ENCODE data around the gene B3GAT1.

B3GAT1 gene

DNA sequence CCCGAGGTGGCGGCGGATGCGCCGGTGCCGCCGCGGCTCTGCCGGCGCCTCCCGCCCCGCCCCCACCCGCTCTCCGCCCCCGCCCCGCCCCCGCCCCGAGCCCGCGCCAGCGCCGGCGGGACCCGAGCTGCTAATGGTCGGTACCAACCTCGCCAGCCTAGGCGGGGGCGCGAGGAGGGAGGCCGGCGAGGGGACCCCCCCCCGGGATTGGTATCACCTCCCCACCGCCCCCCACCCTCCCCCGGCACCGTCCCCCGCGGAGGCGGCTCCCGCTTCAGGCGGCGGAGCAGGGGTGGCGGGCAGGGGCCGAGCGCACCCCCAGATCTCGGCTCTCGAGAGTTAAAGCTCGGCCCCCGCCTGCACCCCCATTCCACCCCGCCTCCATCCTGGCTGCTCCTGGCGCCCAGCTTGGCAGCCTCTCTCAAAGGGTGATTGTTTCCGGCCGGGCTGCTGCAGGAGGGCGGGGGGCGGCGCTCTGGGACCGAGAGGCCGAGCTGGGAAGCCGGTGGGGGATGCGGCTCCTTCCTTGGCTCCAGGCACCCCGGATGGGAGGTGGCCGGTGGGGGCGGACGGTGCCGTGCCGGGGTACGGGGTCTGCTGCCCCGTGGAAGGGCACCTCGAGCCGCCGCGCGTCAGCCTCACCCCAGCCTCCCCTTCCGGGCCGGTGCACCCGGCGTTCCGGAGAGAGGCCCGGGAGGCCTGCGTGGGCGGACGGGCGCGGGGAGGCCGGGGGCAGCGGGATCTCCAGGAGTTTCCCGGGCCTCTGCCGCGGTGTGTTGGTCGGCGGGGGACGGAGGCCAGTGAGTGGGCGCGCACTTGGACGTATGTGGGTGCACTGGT lies at the start of gene B3GAT1:
Gene B3GAT1 (minus strand): TSS at position 40 of the 840 bp plus-strand sequence. CDS start 24,583 bp downstream, outside the sequence.
- no peak within 1 kb of the TSS for H2AFZ ChIP-seq (ENCODE audit: low read length)
- no peak within 1 kb of the TSS for H3K4me3 ChIP-seq (ENCODE audit: low read length)
- H3K9me2 ChIP-seq (replicated peaks; ENCODE audit: insufficient read depth, low read length), result no peaks in the 10 kb centered on the region
- no peaks in the 10 kb centered on the region for H3K36me3 ChIP-seq (replicated peaks; ENCODE audit: insufficient read depth, low read length)
- no peaks in the 10 kb centered on the region for H3K79me2 ChIP-seq (ENCODE audit: low read length)
- H3F3A ChIP-seq (ENCODE audit: insufficient read depth, low read length), result no peaks in the 10 kb centered on the region
- no peak within 1 kb of the TSS for H3K4me2 ChIP-seq (ENCODE audit: low read depth, low read length)
- no peak within 1 kb of the TSS for H3K27ac ChIP-seq (ENCODE audit: low read length)
- H3K9me3 ChIP-seq (replicated peaks; ENCODE audit: insufficient read depth, low read length), result no peaks in the 10 kb centered on the region
- no peak within 1 kb of the TSS for H3K9ac ChIP-seq (ENCODE audit: low read length)
- TF ChIP-seq, protein P1, sequence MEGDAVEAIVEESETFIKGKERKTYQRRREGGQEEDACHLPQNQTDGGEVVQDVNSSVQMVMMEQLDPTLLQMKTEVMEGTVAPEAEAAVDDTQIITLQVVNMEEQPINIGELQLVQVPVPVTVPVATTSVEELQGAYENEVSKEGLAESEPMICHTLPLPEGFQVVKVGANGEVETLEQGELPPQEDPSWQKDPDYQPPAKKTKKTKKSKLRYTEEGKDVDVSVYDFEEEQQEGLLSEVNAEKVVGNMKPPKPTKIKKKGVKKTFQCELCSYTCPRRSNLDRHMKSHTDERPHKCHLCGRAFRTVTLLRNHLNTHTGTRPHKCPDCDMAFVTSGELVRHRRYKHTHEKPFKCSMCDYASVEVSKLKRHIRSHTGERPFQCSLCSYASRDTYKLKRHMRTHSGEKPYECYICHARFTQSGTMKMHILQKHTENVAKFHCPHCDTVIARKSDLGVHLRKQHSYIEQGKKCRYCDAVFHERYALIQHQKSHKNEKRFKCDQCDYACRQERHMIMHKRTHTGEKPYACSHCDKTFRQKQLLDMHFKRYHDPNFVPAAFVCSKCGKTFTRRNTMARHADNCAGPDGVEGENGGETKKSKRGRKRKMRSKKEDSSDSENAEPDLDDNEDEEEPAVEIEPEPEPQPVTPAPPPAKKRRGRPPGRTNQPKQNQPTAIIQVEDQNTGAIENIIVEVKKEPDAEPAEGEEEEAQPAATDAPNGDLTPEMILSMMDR (IDR thresholded peaks at IDR 0.05; ENCODE audit: low read length), result no peak
- no peak for TF ChIP-seq EZH2phosphoT487 (IDR thresholded peaks at IDR 0.05; ENCODE audit: low read length)
- TF ChIP-seq EZH2 (optimal IDR thresholded peaks at IDR 0.05; ENCODE audit: low read depth, low read length), result no peak
- H4K20me1 ChIP-seq (ENCODE audit: insufficient read depth, low read length), result no peaks in the 10 kb centered on the region
- DNase-seq, result no peak
- H3K4me1 ChIP-seq (ENCODE audit: low read length), result no peaks in the 10 kb centered on the region
- no peaks in the 10 kb centered on the region for H3K27me3 ChIP-seq (replicated peaks; ENCODE audit: insufficient read depth, low read length)

GRCh38 chr11:134461621-134462020 lies 49.6 kb upstream of the B3GAT1 start:
- Histone ChIP-seq H3K27me3 (replicated peaks; ENCODE audit: insufficient read depth, low read length) (no peaks in the 10 kb centered on the region), H3K9me3 (replicated peaks; ENCODE audit: insufficient read depth, low read length) (no peaks in the 10 kb centered on the region), H3K36me3 (replicated peaks; ENCODE audit: insufficient read depth, low read length) (no peaks in the 10 kb centered on the region), H3K9ac (ENCODE audit: low read length) (no peak overlapping the region), H3K4me3 (ENCODE audit: low read length) (no peak overlapping the region), H3K9me2 (replicated peaks; ENCODE audit: insufficient read depth, low read length) (no peaks in the 10 kb centered on the region), H3K79me2 (ENCODE audit: low read length) (no peaks in the 10 kb centered on the region), H3K4me1 (ENCODE audit: low read length) (no peaks in the 10 kb centered on the region), H2AFZ (ENCODE audit: low read length) (no peak overlapping the region), H3K4me2 (ENCODE audit: low read depth, low read length) (no peak overlapping the region), H4K20me1 (ENCODE audit: insufficient read depth, low read length) (no peaks in the 10 kb centered on the region), H3K27ac (ENCODE audit: low read length) (no peak overlapping the region), H3F3A (ENCODE audit: insufficient read depth, low read length) (no peaks in the 10 kb centered on the region)
- TF ChIP-seq EZH2 (optimal IDR thresholded peaks at IDR 0.05; ENCODE audit: low read depth, low read length) (no peak), EZH2phosphoT487 (IDR thresholded peaks at IDR 0.05; ENCODE audit: low read length) (no peak)
- TF ChIP-seq, protein P1 (IDR thresholded peaks at IDR 0.05; ENCODE audit: low read length), result no peak
- DNase-seq, result no peak

DNA sequence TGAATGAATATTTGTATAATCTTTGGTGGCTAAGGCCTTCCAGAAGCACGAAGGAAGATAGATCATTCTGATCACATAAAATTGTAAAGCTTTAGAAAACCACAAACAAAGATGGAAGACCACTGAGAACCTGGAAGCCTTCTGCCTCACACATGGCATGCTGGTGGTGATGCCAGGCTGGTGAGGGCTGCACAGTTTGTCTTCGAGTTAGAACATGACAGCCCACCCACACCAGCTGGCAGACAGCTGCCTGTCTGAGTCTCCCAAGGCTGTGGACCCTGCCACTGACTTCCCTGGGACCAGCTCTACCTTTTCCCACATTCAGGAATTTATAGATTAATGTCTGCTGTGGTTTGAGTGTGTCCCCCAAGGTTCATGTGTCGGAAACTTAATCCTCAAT lies 48.8 kb upstream of the B3GAT1 start:
- no peaks in the 10 kb centered on the region for H3K36me3 ChIP-seq (replicated peaks; ENCODE audit: insufficient read depth, low read length)
- TF ChIP-seq EZH2 (optimal IDR thresholded peaks at IDR 0.05; ENCODE audit: low read depth, low read length), result no peak
- TF ChIP-seq, protein P1 (IDR thresholded peaks at IDR 0.05; ENCODE audit: low read length), result no peak
- no peaks in the 10 kb centered on the region for H3K4me1 ChIP-seq (ENCODE audit: low read length)
- H4K20me1 ChIP-seq (ENCODE audit: insufficient read depth, low read length), result no peaks in the 10 kb centered on the region
- no peak for DNase-seq
- no peak overlapping the region for H3K9ac ChIP-seq (ENCODE audit: low read length)
- H3K9me3 ChIP-seq (replicated peaks; ENCODE audit: insufficient read depth, low read length), result no peaks in the 10 kb centered on the region
- no peak overlapping the region for H3K27ac ChIP-seq (ENCODE audit: low read length)
- no peak overlapping the region for H3K4me3 ChIP-seq (ENCODE audit: low read length)
- no peaks in the 10 kb centered on the region for H3F3A ChIP-seq (ENCODE audit: insufficient read depth, low read length)
- H2AFZ ChIP-seq (ENCODE audit: low read length), result no peak overlapping the region
- H3K27me3 ChIP-seq (replicated peaks; ENCODE audit: insufficient read depth, low read length), result no peaks in the 10 kb centered on the region
- H3K9me2 ChIP-seq (replicated peaks; ENCODE audit: insufficient read depth, low read length), result no peaks in the 10 kb centered on the region
- no peaks in the 10 kb centered on the region for H3K79me2 ChIP-seq (ENCODE audit: low read length)
- no peak overlapping the region for H3K4me2 ChIP-seq (ENCODE audit: low read depth, low read length)
